ENCODE results near the gene SERPINA9. TPM values are rescaled to one million over a fixed set of nuclear protein-coding genes. Genes with fewer than 3 reads are reported as not detected.

SERPINA9 gene
- total RNA-seq, 2 experiments from 2014 or later, result not detected

- BruUV-seq (replicated peaks), result no TSS peak
- Histone ChIP-seq H3K4me3 (ENCODE audit: low read depth, low read length, poor library complexity, severe bottlenecking) (no peak overlapping the region), H3K79me2 (ENCODE audit: insufficient read depth, low read depth, low read length) (no peaks in the 10 kb centered on the region), H3K9me2 (ENCODE audit: insufficient read depth, low read length) (no peaks in the 10 kb centered on the region), H3K4me2 (ENCODE audit: low read length) (no peak overlapping the region), H3K36me3 (ENCODE audit: insufficient read depth, low read length) (no peaks in the 10 kb centered on the region), H4K20me1 (ENCODE audit: insufficient read depth, low read length) (no peaks in the 10 kb centered on the region), H3K4me1 (ENCODE audit: insufficient read depth, low read length, poor library complexity, severe bottlenecking) (no peaks in the 10 kb centered on the region), H2AFZ (ENCODE audit: low read length) (no peak overlapping the region), H3K9me3 (ENCODE audit: low read length) (no peaks in the 10 kb centered on the region), H3K27ac (ENCODE audit: low read depth, low read length, poor library complexity, severe bottlenecking) (no peak overlapping the region)
- ChIA-PET CTCF (ENCODE audit: unreplicated experiment) (no interaction called here), POLR2A (no interaction called here)
- DNase-seq (ENCODE audit: low spot score), result no peak
- intact Hi-C loops (cut with micrococcal nuclease; ENCODE audit: unreplicated experiment), result no loop called here
- TF ChIP-seq EZH2phosphoT487 (IDR thresholded peaks at IDR 0.05; ENCODE audit: borderline replicate concordance, low read depth, low read length), result no peak
- TF ChIP-seq CTCF (conservative IDR thresholded peaks at IDR 0.05; ENCODE audit: low read length), result no peak
Observed at GRCh38 chr14:94449930-94450329, 26.1 kb downstream of the SERPINA9 start.

- no peak for DNase-seq (ENCODE audit: low spot score)
- TF ChIP-seq EZH2phosphoT487 (IDR thresholded peaks at IDR 0.05; ENCODE audit: borderline replicate concordance, low read depth, low read length) (no peak), CTCF (conservative IDR thresholded peaks at IDR 0.05; ENCODE audit: low read length) (no peak)
- Histone ChIP-seq H3K4me3 (ENCODE audit: low read depth, low read length, poor library complexity, severe bottlenecking) (no peak overlapping the region), H2AFZ (ENCODE audit: low read length) (no peak overlapping the region), H3K36me3 (ENCODE audit: insufficient read depth, low read length) (no peaks in the 10 kb centered on the region), H4K20me1 (ENCODE audit: insufficient read depth, low read length) (no peaks in the 10 kb centered on the region), H3K9me3 (ENCODE audit: low read length) (no peaks in the 10 kb centered on the region), H3K9me2 (ENCODE audit: insufficient read depth, low read length) (no peaks in the 10 kb centered on the region), H3K4me2 (ENCODE audit: low read length) (no peak overlapping the region), H3K79me2 (ENCODE audit: insufficient read depth, low read depth, low read length) (no peaks in the 10 kb centered on the region), H3K4me1 (ENCODE audit: insufficient read depth, low read length, poor library complexity, severe bottlenecking) (no peaks in the 10 kb centered on the region), H3K27ac (ENCODE audit: low read depth, low read length, poor library complexity, severe bottlenecking) (no peak overlapping the region)
- intact Hi-C loops (cut with micrococcal nuclease; ENCODE audit: unreplicated experiment), result no loop called here
- ChIA-PET CTCF (ENCODE audit: unreplicated experiment) (no interaction called here), POLR2A (no interaction called here)
- no TSS peak for BruUV-seq (replicated peaks)
Observed at GRCh38 chr14:94448071-94448808, 27.8 kb downstream of the SERPINA9 start.

GRCh38 chr14:94447206-94447605 is 28.8 kb downstream of the SERPINA9 start:
- H2AFZ ChIP-seq (ENCODE audit: low read length), result no peak overlapping the region
- no peak overlapping the region for H3K27ac ChIP-seq (ENCODE audit: low read depth, low read length, poor library complexity, severe bottlenecking)
- no TSS peak for BruUV-seq (replicated peaks)
- H3K79me2 ChIP-seq (ENCODE audit: insufficient read depth, low read depth, low read length), result no peaks in the 10 kb centered on the region
- CTCF ChIA-PET (ENCODE audit: unreplicated experiment), result no interaction called here
- H3K4me1 ChIP-seq (ENCODE audit: insufficient read depth, low read length, poor library complexity, severe bottlenecking), result no peaks in the 10 kb centered on the region
- no peak overlapping the region for H3K4me3 ChIP-seq (ENCODE audit: low read depth, low read length, poor library complexity, severe bottlenecking)
- DNase-seq (ENCODE audit: low spot score), result no peak
- no peak for TF ChIP-seq CTCF (conservative IDR thresholded peaks at IDR 0.05; ENCODE audit: low read length)
- H3K9me2 ChIP-seq (ENCODE audit: insufficient read depth, low read length), result no peaks in the 10 kb centered on the region
- H3K36me3 ChIP-seq (ENCODE audit: insufficient read depth, low read length), result no peaks in the 10 kb centered on the region
- POLR2A ChIA-PET, result interaction anchor here (0.6 kb wide), 1 partner anchor 125 kb away, joined by 3 read pairs; no protein-coding TSS in a partner anchor
- no peak overlapping the region for H3K4me2 ChIP-seq (ENCODE audit: low read length)
- H3K9me3 ChIP-seq (ENCODE audit: low read length), result no peaks in the 10 kb centered on the region
- no peaks in the 10 kb centered on the region for H4K20me1 ChIP-seq (ENCODE audit: insufficient read depth, low read length)
- intact Hi-C loops (cut with micrococcal nuclease; ENCODE audit: unreplicated experiment), result no loop called here
